Neutrophil (primary cell): ENCODE results near the gene CAND2.

Source experiments
- H3K27ac ChIP-seq: fragments of 200-600 bp; sonication (generic); 2 replicates; pipeline ENCODE4 v1.5.1; 2016; ENCODE audit warnings: mild to moderate bottlenecking, moderate library complexity
- H3K27me3 ChIP-seq: fragments of 200-600 bp; sonication (generic); 2 replicates; pipeline ENCODE4 v1.6.0; 2016; ENCODE audit warnings: mild to moderate bottlenecking
- H3K36me3 ChIP-seq: fragments of 200-600 bp; sonication (generic); 2 replicates; pipeline ENCODE4 v1.5.1; 2017
- H3K4me1 ChIP-seq, 2 experiments: fragments of 200-600 bp in 1 of 2; sonication (generic) in 1 of 2; 1 replicate in 1 of 2; 2 replicates in 1 of 2; pipeline versions ENCODE4 v1.5.1 to v1.6.1; 2013 to 2016; ENCODE audit warnings: low read depth in 1 of 2, low read length in 1 of 2, mild to moderate bottlenecking in 1 of 2, moderate library complexity in 1 of 2; ENCODE audit not compliant: control insufficient read depth in 1 of 2, insufficient read depth in 1 of 2
- H3K4me3 ChIP-seq, 2 experiments: fragments of 200-600 bp in 1 of 2; sonication (generic) in 1 of 2; 1 replicate in 1 of 2; 2 replicates in 1 of 2; pipeline ENCODE4 v1.5.1; 2013 to 2016; ENCODE audit warnings: low read depth in 1 of 2, low read length in 1 of 2, mild to moderate bottlenecking in 1 of 2, moderate library complexity in 1 of 2
- H3K9me3 ChIP-seq: fragments of 200-600 bp; sonication (generic); 2 replicates; pipeline ENCODE4 v1.5.1; 2016
- TF ChIP-seq, protein P1 (sequence below): fragments of 200-600 bp; sonication (generic); IDR thresholded peaks from 2 replicates; pipeline ENCODE4 v1.5.1; 2016; ENCODE audit warnings: antibody characterized with exemption

The CAND2 gene

DNA sequence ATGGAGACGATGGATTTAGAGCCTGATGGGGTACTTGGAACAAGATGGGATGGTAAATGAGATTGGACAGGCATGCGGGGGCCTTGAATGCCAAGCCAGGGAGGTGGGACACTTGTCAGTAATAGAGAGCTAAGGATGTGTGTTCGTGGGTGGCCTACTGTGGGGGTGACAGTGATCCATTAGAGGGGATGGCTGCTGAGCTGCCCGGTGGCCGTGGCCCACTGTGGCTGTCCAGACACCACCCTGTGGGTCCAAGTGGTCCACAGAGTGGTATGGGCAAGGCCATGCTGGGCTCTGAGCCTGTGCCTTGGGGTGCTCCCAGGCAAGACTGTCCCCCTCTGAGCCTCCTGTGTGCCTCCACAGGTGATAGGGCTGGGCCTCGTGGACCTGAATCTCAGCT, 17.5 kb downstream of the CAND2 start:
- no peaks in the 10 kb centered on the region for H3K9me3 ChIP-seq
- TF ChIP-seq, protein P1, sequence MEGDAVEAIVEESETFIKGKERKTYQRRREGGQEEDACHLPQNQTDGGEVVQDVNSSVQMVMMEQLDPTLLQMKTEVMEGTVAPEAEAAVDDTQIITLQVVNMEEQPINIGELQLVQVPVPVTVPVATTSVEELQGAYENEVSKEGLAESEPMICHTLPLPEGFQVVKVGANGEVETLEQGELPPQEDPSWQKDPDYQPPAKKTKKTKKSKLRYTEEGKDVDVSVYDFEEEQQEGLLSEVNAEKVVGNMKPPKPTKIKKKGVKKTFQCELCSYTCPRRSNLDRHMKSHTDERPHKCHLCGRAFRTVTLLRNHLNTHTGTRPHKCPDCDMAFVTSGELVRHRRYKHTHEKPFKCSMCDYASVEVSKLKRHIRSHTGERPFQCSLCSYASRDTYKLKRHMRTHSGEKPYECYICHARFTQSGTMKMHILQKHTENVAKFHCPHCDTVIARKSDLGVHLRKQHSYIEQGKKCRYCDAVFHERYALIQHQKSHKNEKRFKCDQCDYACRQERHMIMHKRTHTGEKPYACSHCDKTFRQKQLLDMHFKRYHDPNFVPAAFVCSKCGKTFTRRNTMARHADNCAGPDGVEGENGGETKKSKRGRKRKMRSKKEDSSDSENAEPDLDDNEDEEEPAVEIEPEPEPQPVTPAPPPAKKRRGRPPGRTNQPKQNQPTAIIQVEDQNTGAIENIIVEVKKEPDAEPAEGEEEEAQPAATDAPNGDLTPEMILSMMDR = no peak
- H3K4me1 ChIP-seq = peaks cover 5 to 9% of the 10 kb centered on the region in 2 experiments
- H3K36me3 ChIP-seq = no peaks in the 10 kb centered on the region
- H3K4me3 ChIP-seq = no peak overlapping the region
- no peak overlapping the region for H3K27ac ChIP-seq
- peaks cover 25% of the 10 kb centered on the region for H3K27me3 ChIP-seq

DNA sequence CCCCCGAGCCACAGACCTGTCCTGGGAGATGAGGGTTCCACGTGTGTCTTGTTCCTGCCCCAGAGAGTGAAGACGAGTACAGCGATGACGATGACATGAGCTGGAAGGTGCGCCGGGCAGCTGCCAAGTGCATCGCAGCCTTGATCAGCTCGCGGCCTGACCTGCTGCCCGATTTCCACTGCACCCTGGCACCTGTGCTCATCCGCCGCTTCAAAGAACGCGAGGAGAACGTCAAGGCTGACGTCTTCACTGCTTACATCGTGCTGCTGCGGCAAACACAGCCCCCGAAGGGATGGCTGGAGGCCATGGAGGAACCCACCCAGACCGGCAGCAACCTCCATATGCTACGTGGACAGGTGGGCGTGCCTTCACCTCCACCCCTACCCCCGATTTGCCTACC, 18.6 kb downstream of the CAND2 start:
- Histone ChIP-seq H3K27me3 (peaks cover 14% of the 10 kb centered on the region), H3K9me3 (no peaks in the 10 kb centered on the region), H3K36me3 (no peaks in the 10 kb centered on the region), H3K4me3 (no peak overlapping the region), H3K4me1 (peaks cover 0 to 4% of the 10 kb centered on the region in 2 experiments), H3K27ac (no peak overlapping the region)
- TF ChIP-seq, protein P1 = no peak

DNA sequence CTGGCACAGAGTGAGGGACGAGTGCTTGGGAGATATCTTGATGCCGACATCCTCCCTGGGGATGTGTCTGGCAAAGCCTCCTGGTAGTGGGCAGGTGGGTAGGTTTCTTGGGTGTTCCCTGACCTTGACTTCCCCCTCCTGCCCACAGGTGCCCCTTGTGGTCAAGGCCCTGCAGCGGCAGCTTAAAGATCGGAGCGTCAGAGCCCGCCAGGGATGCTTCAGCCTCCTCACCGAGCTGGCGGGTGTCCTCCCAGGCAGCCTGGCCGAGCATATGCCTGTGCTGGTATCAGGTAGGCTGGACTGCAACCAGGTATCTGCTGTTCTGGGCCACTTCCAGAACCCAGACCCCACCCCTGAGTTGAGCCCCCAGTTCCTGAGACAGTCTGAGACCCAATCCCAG, 19.2 kb downstream of the CAND2 start:
- H3K9me3 ChIP-seq = no peaks in the 10 kb centered on the region
- H3K27me3 ChIP-seq = peaks cover 11% of the 10 kb centered on the region
- TF ChIP-seq, protein P1 = no peak
- H3K4me1 ChIP-seq = no peaks in the 10 kb centered on the region
- H3K27ac ChIP-seq = no peak overlapping the region
- H3K36me3 ChIP-seq = no peaks in the 10 kb centered on the region
- H3K4me3 ChIP-seq = no peak overlapping the region

DNA sequence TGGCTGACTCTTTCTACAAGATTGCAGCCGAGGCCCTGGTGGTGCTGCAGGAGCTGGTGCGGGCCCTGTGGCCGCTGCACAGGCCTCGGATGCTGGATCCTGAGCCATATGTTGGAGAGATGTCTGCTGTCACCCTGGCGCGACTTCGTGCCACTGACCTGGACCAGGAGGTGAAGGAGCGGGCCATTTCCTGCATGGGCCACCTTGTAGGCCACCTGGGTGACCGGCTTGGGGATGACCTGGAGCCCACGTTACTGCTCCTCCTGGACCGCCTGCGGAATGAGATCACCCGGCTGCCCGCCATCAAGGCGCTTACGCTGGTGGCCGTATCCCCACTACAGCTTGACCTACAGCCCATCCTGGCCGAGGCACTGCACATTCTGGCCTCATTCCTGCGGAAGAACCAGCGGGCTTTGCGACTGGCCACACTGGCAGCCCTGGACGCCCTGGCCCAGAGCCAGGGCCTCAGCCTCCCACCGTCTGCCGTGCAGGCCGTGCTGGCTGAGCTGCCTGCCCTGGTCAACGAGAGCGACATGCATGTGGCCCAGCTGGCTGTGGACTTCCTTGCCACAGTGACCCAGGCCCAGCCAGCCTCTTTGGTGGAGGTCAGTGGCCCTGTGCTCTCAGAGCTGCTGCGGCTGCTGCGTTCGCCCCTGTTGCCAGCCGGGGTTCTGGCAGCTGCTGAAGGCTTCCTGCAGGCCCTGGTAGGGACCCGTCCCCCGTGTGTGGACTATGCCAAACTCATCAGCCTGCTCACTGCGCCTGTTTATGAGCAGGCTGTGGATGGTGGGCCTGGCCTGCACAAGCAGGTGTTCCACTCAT, 20.3 kb downstream of the CAND2 start:
- Histone ChIP-seq H3K27ac (no peak overlapping the region), H3K4me1 (no peaks in the 10 kb centered on the region), H3K36me3 (no peaks in the 10 kb centered on the region), H3K4me3 (no peak overlapping the region), H3K9me3 (no peaks in the 10 kb centered on the region), H3K27me3 (peaks cover 11% of the 10 kb centered on the region)
- TF ChIP-seq, protein P1 = no peak

DNA sequence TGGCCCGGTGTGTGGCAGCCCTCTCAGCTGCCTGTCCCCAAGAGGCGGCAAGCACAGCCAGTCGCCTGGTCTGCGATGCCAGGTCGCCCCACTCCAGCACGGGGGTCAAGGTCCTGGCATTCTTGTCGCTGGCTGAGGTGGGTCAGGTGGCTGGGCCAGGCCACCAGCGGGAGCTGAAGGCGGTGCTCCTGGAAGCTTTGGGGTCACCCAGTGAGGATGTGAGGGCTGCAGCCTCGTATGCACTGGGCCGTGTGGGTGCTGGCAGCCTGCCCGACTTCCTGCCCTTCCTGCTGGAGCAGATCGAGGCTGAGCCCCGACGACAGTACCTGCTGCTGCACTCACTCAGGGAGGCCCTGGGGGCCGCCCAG, 20.8 kb downstream of the CAND2 start:
- H3K4me1 ChIP-seq = no peaks in the 10 kb centered on the region
- H3K36me3 ChIP-seq = no peaks in the 10 kb centered on the region
- no peaks in the 10 kb centered on the region for H3K9me3 ChIP-seq
- TF ChIP-seq, protein P1 = no peak
- no peak overlapping the region for H3K4me3 ChIP-seq
- peaks cover 11% of the 10 kb centered on the region for H3K27me3 ChIP-seq
- H3K27ac ChIP-seq = no peak overlapping the region
